HG03280 (cell line): ENCODE measurements around the gene GUCD1.

Experiments used
- ATAC-seq: cut with Tn5 transposase; IDR thresholded peaks from one replicate; pipeline ENCODE4 v1.9.1; 2021; ENCODE audit warnings: mild to moderate bottlenecking, moderate library complexity; ENCODE audit not compliant: unreplicated experiment

The GUCD1 gene

DNA sequence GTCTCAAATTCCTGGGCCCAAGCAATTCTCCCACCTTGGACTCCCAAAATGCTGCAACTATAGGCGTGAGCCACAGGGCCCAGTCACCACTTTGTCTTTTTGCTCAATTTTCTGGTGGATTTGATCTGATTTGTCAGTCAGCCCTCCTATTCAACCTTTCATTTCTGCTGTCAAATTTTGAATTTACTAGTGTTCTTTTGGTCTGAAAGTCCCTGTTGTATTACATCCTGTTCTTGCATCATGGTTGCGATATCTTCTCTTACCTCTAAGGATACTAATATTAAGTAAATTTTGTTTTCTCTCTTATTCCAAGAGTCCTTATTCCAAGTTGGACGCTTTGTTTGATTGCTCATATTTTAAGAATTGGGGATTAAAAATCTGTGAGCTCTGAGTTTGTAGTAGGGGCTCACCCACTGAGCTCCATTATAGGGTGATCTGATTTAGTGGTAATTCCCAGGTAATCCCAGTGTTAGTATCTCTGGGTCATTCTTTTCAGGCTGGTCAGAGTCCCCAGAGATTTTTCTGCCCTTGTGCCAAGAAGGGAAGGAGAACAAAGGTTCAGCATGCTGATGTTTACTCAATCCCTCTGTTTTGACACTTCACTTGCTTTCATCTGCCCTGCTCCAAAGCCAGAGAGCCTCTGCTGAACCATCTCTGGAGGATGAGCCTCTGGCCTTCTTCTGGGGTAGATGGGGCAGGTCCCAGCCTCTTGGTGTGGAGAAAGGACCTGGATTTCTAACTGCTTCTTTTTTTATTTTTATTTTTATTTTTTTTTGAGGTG lies 49.8 kb downstream of the GUCD1 start:
- ATAC-seq = no peak

DNA sequence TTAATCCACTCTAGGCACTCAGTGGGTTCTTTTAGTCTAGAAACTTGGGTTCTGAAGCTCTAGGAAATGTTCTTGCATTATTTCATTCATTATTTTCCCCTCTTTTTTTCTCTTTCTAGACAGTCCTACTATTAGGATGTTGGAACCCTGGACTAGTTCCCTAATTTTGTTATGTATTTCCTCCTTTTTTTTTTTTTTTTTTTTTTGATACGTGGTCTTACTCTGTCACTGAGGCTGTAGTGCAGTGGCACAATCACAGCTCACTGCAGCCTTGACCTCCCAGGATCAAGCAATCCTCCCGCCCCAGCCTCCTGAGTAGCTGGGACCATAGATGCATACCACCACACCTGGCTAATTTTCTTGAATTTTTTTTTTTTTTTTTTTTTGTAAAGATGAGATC lies 50.4 kb downstream of the GUCD1 start:
- ATAC-seq = no peak

DNA sequence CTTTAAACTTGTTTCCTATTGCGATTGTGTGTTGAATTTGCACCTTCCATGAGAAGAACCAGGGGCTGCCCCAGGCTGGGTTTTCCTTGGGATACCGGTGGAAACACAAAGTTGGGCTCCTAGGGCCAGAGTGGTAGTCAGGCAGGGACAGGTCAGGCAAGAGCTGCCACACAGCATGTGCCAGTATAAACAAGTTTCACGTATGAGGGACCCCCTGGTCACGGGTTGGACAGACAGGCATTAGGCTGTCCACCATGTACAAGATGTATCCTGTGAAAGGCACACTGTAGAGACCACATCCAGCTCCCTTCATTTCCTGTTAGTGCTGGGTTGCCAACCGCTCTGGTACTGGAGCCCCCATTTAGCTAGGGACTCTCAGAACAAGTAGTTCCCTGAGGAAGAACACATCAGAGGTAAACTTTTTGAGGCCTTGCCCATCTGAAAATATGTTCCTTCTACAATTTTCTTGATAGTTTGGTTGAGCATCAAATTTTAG lies 51.0 kb downstream of the GUCD1 start:
- no peak for ATAC-seq

DNA sequence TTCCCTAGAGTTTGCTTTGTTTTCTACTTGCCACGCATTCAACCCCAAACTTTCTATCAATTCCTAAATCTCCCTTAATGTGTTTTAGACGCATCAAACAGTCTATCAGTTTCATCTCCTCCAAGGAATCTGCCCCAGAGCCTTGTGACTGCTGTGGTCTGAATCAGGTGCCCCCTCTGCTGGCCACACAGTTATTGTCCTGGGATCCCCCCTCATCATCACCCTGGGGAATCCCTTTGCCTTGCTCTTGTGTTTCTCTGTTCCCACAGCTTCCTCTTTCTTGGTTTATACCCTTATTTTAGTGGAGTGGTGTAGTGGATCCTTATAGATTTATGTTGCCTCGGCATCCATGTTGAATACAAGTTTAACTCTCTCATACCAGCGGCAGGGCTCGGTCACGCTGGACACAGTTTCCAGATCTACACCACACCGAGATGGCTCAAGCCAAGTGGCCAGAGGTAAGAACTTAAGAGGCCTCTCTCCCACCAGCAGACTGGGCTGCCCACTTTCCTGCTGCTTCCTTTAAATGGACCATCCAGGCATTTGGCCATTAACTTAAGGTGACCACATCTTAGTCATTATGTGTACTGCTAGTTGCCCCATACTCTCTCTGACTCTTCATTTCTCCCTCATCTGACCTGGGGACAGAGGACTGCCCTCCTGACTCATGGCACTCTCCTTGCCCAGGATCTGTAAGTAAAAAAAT lies 51.6 kb downstream of the GUCD1 start:
- ATAC-seq = no peak

DNA sequence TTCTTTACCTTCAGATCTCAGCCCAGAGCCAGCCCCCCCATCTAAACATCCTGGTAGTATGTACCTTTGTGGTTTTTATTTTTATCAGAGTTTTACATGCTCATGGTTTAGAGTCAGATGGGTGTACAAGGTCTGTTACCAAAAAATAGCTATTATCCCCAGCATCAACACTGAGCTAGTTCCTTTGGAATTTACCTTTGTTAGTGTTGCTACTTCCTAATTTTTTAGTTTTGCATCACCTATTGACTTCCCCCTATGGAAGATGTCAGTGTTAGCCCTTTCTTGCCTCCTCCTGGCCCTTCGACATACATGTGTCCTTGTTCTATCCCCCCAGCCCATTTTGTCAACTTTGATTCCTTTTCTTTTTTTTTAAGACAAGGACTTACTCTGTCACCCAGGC lies 52.4 kb downstream of the GUCD1 start:
- ATAC-seq = no peak

DNA sequence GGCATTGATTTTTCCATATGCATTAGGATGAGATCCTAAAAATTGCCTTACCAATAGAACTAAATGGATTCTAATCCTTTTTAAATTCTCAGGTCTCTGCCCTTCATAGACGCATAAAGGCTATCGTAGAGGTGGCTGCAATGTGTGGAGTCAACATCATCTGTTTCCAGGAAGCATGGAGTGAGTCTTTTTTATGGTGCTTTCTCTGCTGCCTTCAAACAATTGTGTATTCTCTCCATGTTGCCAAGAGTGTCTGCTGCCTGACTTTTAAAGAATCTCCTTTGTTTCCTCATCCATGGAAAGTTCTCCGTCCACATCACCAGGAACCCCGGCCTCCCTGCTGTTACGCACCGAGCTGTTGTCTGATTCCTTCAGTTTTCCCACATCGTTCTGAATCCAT lies 52.9 kb downstream of the GUCD1 start:
- ATAC-seq = no peak

DNA sequence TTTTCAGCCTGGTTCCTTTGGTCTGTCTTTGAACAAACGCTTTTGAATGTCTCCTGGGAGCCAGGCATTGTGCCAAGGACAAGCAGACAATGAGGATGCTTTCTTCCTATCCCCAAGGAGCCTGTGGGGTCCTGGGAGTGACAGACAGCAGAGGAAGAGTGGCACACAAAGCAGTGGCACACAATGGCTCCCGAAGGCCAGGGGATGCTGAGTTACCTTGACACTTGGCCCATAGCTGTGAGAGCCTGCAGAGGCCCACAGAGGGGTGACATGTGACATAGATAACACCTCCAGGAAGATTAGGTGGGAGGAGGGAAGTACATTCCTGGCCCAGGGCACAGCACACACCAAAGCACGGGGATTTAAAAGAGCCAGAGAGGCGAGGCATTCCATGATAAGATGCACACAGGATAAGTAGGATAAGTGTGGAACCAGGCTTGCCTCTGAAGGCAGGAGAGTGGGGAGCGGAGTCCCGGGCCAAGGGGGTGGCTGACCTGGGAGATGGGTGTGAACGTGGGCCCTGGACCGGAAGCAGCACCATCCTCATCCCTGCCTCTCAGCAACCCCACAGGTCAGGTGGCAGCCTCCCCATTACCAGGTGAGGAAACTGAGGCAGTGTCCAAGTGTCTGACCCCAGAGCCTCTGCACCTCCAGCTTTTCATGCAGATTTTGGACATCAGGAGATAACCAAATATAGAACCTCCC lies 53.5 kb downstream of the GUCD1 start:
- ATAC-seq = no peak

DNA sequence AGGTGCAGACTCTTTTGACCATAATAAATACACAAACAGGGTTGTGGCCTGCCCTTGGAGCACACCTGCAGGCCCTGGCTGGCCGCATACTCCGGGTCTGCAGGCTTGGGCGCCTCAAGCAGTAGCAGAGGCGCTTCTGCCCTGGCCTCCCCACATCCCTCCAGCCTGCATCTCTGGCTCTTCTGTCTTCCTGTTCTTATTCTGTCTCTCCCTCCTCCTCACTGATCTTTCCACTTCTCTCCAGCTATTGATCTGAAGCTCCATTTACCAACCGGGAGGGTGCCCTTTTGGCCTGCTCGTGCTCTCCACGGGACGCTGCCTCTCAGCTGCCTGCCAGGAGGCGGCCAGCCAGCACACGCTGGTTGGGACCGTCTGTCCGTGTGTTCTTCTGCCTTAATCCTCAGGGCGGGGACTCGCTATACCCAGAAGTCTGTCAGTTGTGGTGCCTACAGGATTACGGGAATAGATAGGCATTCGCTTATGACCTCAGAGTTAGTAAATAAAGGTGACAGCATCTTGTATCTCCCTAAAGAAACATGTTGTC lies 54.6 kb downstream of the GUCD1 start:
- no peak for ATAC-seq

DNA sequence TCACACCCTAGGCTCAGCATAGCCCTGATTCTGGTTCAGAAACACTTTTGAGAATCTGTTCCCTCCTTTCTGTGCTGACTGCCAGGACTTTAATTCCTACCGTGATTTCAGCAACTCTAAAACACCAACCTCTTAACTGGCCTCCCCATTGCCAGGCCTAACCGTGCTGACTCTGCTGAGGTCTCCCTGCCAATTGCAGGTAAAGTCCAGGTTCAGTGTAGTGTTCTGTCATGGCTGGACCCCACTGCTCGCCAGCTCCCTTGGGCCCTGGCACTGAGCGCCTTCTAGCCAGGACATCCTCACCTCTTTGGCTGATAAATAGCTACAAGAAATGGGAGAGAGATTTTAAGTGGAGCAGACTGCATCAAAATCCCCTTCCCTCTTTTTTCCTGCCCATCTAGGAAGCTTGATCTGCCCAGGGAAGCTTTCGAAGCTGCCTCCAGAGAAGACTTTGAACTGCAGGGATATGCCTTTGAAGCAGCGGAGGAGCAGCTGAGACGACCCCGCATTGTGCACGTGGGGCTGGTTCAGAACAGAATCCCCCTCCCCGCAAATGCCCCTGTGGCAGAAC lies 55.1 kb downstream of the GUCD1 start:
- ATAC-seq = no peak

DNA sequence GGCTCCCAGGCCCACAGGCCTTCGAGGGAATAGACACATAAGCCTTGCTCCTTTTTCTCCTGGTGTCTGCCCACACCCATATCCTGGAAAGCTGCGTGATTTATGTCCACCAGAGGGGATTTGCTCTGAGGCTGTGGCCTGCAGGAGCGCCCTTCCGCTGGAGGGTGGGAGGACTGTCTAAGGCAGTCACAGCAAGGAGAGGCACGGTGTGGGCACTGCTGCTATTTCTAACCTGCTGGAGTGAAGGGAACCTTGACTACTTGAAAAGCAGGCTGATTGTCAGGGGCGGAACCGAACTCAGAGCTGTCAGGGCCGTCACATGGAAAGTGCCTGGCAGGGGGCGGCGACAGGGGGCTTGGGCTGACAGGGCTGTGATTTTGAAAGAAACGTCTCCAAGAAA lies 56.1 kb downstream of the GUCD1 start:
- no peak for ATAC-seq

DNA sequence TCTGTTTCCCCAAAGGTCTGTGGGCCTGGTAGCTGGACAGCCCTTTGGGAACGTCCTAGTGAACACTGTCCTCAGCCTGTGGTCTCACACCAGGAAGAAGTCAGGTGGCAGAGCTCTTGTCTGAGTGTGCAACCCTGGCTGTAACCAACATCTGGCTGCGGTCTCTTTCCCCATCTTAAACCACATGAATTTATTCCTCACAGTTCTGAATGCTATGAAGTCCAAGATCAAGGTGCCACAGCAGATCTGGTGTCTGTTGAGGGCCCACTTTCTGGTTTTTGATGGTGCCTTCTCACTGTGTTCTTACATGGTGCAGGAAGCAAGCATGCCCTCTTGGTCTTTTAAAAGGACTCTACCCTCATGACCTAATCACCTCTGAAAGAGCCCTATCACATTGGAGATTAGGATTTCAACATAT lies 57.1 kb downstream of the GUCD1 start:
- no peak for ATAC-seq

DNA sequence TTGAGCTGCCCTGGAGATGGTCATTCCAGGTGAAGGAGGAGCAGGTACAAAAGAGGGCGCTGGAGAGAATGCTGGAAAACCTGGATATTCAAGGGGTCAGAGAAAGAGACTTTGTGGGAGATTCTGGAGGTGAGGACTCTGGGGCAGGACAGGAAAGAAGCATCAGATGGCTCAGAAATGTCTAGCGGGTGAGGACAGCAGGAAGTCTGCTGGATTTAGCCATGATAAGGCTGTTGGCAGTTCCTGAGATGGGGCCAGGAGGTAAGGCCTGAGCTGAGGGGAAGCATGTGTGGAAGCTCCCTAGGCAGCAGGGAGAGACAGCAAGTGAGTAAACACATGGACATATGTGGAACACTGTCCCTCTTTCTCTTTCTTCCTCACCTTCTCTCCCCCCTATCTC lies 58.3 kb downstream of the GUCD1 start:
- ATAC-seq = no peak

DNA sequence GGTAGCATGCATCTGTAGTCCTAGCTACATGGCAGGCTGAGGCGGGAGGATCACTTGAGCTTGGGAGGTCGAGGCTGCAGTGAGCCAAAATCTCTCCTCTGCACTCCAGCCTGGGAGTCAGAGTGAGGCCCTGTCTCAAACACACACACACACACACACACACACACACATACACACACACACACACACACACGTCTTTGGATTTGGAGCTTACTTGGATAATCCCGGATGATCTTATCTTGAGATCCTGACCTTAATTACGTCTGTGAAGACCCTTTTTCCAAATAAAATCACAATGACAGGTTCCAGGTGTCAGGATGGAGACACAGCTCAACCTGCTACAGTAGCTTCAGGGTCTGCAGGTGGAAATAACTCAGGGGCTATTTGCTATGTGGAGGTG lies 58.7 kb downstream of the GUCD1 start:
- no peak for ATAC-seq

DNA sequence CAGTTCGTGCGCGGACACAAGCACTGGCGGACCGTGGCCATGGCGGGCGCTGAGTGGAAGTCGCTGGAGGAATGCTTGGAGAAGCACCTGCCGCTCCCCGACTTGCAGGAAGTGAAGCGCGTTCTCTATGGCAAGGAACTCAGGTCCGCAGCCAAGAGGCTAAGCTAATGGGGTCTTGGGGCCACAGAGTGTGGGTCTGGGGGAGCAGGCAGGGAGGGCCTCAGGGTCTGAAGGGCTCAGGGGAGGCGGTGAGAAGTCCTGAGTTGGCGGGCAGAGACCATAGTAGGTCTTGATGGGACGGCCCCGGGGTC lies 59.6 kb downstream of the GUCD1 start:
- ATAC-seq = no peak

DNA sequence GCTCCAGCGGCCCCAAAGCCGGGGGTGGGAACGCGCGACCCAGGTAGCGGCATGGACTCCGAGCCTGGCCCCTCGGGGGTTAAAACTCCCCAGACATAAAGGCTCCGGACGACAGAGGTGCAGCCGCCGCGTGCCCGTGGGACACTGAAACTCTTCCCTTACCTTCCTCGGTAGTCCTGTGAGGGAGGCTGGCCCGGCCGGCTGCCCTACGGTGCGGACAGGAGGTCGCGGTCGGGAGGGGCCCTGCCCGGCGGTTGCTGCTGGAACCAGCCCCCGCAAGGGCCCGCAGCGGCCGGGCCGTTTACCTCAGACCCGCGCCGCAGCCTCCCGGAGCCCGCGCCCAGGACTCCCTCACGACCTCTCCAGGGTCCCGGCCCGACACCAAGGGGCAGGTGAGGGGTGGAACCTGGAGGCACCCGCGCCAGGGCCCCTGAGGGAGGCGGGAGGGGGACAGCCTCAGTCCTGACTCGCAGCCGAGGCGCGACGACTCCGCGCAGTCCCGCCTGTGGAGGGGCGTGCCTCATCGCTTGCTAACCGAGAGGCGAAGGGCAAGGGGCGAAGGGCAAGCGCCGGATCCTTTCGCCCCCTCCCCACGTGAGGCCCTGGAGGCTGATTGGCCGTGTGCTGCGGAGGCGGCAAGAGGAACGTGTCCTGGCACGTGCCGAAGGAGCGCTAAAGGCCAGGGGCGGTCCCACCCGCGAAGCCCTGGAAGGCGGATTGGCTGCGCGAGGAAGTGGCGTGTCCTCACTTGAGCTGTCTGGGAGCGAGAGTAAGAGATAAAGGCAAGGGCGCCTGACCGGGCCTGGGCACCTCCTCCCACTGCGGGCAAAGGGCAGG lies 60.2 kb downstream of the GUCD1 start, which contains the start of gene UPB1:
UPB1 (plus strand) TSS at position 805 of the 837 bp plus-strand sequence. CDS start 72 bp downstream, outside the sequence.
- no peak for ATAC-seq

DNA sequence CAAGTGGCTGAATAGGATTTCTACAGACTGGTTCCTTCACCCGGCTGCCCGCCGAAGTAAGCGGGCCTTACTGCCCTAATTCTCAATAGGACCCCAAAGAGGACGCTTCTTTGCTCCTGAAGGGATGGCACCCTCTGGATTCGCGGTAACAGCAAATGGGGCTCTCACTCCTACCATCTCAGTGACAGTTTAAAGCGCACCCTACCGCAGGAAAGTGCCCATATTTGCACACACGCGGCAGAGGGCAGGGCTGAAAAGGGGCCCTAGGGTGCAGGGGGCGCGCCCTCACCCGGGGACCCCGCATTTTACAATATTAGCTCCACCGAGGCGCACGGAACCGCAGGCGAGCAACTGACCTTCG lies 60.8 kb downstream of the GUCD1 start:
- ATAC-seq = no peak

DNA sequence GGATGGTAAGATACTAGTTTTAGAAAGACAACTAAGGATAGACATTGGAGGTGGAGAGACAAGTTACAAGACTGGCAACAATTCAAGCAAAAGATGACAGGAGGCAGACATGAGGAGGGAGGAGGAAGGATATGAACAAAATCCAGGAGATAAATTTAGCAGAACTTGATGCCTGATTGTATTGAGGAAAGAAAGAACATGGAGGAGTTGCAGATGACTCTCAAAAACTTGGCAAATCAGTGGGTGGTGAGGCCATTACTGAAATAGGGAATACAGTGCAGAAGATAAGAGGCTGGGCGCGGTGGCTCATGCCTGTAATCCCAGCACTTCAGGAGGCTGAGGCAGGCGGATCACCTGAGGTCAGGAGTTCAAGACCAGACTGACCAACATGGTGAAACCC lies 62.5 kb downstream of the GUCD1 start:
- ATAC-seq = no peak
